NCI-H146 (cell line): ENCODE measurements around the gene ARHGAP10.
"Not testable (repeated sequence)": the region's sequence is repeated elsewhere in the genome, so short reads cannot be mapped to it uniquely, and the experiment has no call there.

ENCODE experiments used
- DNase-seq: peaks from one replicate; lab custom pipeline; 2025; lab: John Stamatoyannopoulos, UW

Gene ARHGAP10

DNA sequence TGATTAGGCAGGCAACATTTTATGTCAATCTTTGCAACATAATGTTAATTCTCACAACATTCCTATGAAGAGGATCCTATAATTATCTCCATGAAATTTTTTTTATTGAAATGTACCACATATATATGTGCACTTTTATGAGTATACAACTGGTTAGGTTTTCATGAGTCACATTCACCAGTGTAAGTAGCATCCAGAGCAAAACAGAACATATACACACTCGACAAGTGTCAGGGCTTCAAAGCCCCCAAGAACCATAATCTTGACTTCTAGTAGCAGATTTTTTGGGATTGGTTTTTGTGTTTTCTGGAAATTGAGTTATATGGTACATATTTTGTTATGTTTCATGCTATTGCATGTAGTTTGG lies 62.4 kb downstream of the ARHGAP10 start:
- DNase-seq: no peak

DNA sequence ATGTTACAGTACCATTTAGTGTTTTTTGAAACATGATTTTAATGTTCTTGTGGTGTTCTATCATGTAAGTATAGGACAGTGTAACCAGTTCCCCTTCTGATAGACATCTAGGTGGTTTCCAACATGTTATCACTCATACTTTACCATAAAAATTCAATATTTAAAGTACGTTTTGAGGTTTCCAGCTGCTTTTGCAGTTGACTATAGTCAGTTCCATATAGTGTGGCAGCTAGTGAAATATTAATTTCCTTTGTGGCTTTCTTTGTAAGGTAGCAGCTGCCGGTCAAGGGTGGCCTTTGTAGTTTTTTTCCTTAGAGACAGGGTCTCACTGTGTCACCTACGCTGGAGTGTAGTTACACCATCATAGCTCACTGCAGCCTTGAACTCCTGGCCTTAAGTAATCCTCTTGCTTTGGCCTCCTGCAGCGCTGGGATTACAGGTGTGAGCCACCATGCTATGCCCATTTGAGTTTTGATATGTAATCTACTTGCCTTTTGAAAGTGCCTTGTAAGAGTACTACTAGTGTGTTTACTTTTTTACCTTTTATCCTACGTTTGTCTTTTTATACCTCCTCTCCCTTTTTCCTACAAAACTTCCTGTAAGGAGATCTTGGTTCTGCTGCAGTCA lies 63.0 kb downstream of the ARHGAP10 start:
- no peak for DNase-seq

DNA sequence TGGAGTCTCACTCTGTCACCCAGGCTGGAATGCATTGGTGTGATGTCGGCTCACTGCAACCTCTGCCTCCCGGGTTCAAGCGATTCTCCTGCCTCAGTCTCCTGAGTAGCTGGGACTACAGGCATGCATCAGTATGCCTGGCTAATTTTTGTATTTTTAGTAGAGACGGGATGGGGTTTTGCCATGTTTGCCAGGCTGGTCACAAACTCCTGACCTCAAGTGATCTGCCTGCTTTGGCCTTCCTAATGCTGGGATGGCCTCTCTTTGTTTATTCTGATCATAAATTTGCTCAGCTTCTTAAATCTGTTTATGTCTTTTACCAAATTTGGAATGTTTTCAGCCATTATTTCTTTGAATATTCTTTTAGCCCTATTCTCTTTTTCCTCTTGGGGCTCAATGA lies 67.2 kb downstream of the ARHGAP10 start:
- not testable (repeated sequence) for DNase-seq

DNA sequence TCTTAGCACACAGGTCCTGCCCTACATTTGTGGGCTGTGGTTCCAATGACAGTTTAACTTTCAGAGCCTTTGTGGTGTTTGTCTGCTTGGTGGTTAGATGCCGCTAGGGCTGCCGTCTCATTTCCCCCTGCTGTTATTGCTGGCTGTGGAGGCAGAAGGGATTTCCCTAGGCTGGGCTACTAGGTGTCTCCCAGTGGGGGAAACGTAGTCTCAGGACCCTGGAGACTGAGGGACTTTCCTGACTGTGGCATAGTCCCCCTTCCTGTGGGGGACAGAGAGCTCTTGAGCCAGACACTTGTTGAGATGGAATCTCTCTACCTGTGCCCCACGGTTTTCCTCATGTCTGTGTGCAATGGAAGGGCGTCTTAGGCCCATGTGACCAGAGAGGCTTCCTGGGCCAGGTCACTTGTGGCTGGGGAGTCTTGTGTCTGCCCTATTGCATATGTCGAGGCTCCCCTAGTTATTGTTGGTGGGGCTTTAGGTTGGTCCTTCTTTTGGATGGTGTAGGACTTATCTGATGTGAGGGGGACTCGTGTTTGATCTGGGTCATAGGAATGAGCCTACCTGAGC lies 68.2 kb downstream of the ARHGAP10 start:
- no peak for DNase-seq

DNA sequence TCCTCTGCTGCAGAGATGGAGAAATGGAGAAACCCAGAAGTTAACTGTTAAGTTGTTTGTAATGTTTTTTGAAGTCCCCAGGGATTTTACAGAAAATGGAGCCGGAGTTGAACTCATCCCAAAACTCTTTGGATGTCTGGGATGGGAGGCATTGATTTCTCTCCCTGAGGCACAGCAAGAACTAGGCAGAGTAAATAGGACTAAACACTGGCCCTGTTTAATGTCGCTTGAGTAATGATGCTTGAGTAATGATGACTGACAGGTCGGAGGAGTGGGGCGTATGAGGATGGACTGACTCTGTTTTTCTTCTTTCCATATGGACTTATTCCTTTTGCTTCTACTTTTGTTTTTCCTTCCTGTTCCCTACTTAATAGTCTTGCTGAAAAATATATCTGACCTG lies 69.9 kb downstream of the ARHGAP10 start:
- no peak for DNase-seq

DNA sequence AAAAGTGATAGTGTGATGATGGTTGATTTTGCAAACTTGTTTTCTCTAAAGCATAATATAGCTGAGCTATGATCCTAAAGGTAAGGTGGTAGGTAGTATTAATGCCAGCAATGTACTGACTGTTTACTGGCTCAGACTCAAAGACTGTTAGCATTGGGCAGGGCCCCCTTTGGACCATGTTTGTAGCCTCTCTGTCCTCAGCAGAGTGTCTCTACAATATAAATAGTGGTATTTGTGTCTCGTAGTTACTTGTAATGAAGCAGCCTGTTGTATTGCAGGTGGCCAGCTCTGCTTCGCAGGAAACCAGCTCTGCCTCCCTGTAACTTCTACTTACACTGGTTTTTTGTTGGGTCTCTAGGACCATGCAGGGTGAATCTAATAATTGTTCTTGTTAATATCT lies 70.5 kb downstream of the ARHGAP10 start:
- DNase-seq: no peak

DNA sequence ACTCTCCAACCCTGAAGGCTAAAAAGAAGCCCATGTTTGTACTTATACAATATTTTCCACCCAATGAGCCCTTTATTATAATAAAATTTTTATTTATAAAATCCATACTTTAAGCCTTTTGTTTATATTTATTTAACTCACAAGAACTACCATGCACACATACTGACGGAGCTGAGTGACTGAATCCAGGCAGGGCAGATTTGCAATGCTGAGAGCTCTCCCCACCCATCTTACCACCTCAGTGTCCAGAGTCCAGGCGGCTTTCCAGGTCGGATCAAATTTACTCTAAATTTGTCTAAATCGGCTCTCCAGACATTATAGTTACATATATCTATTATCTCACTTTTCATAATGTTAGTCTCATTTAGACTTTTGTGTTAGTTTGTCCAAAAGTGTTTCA lies 74.1 kb downstream of the ARHGAP10 start:
- no peak for DNase-seq

DNA sequence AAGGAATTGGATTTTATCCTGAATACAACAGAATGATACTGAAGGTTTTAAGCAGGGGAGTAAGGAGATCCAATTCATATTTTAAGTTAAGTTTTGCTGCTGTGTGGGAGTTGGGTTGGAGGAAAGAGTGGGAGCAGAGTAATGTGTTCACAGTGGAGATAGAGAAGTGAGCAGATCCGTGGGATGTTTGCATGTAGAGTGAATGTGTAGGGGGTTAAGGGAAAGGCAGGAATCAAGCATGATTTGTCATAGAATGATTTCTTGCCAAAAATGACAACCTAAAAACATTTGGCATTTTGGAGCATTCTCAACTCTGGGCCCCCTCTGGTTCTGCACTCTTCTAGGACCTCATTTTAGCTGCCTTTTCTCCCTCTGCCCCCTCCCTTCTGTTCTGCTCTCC lies 76.6 kb downstream of the ARHGAP10 start:
- no peak for DNase-seq

DNA sequence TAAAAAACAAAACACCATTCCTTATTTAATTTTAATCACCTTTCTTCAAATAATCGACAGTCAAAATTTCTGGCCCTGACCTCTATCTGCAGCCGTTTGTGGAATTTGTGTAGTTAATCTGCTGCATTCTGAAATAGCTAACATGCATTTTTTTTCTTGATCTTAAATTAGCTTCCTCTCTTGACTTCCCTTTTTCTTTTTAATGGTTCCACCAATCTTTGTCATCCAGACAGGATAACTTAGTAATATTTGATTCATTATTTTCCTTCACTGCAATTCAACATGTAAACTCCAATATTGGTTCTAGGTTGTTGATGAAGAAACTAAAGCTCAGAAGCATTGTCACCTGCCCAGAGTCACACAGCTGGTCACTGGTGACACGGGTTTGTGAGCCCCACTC lies 77.3 kb downstream of the ARHGAP10 start:
- DNase-seq: no peak

DNA sequence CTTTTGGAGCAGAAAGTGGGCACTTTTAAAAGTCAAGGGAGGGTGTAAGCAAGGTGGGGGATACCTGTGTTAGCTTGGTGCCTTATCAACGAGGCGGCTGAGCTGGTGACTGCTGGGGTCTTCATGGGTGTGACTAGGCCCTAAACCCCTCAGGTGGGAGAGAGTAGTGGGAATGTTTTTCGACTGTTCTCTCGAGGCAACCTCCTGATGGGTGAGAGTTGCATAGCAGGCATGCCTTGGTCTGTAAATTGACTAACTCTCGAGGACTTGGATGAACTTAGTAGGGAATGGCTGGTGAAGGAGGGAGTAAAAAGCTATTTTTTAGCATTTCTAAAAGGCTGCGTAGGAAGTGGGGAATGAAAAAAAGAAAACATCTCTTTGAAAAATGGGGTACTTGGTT lies 80.0 kb downstream of the ARHGAP10 start:
- DNase-seq: no peak

DNA sequence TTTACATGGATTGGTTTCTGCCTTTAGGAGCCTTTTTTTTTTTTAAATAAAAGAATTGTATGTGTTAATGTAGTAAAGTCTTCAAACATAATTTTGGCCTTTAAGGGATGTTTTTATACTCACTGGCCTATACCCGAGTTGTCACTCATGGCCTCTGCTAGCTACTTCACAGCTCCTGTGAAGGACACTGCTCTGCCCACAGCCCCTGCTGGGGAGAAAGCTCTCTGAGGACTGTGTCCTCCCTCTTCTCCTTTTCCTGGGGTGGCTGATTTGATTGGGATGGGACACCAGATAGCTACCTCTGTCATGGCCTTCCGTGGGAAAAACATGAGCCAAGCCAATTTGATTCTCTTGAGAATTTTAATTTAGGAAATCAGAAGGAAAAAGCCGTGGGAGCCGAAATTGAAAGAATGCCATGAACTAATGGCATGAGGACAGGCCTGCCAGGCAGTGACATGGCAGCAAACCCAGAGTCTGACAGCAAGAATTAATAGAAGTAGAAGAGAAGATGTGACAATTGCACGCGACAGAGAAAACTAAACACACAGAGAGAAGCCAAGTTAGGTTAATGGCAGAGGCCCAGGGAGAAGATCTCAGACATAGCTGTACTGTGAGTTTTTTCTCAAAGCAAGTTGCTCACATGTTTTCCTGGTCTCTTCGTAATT lies 81.4 kb downstream of the ARHGAP10 start:
- no peak for DNase-seq

DNA sequence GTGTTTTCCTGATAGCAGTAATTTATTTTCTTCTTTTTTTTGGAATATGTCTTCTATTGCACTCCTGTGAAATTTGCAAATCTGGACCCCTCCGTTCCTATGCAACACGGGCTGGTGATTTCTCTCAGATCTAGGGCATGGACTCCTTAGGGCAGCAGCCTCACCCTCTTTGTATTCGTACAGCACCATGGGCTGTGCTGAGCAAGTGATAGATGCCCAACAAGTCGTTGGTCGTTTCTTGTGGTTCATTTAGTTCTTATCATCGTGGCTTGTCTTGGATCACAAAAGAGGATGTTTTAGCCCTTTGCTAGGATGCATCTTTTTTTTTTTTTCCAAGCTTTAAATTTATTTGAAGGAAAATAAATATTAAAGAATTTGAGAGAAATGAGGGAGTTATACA lies 82.1 kb downstream of the ARHGAP10 start:
- no peak for DNase-seq

DNA sequence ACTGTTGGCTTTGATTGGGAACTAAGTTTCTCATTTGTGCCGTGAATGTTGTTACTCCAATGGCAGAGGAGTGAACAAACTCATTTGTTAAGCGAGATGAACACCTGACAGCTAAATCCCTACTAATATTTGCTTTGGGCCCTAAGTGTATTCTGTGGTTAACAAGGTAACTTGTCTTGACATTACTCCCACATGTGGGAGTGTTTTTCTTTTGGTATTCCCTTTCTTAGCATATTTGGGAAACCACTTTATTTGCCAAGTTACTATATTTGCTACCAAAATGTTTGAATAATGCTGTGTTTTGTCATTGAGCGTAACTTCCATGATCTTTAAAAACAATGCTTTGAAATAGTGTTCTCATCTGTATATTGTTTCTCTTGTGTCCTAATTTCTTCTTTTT lies 82.5 kb downstream of the ARHGAP10 start:
- DNase-seq: no peak

DNA sequence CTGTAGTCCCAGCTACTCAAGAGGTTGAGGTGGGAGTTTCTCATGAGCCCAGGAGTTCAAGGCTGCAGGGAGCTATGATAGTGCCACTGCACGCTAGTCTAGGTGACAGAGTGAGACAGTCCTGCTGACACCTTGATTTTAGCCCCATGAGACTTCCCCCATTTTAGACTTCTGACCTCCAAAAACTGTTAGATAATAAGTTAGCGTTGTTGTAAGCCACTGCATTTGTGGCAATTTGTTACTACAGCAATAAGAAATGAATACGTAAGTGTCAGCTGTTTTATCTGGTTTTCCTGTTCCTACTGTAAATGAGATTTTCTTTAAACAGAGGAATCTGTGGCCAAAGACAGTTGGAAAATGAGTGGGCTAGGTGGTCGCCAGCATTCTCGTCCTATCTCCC lies 83.9 kb downstream of the ARHGAP10 start:
- DNase-seq: no peak

DNA sequence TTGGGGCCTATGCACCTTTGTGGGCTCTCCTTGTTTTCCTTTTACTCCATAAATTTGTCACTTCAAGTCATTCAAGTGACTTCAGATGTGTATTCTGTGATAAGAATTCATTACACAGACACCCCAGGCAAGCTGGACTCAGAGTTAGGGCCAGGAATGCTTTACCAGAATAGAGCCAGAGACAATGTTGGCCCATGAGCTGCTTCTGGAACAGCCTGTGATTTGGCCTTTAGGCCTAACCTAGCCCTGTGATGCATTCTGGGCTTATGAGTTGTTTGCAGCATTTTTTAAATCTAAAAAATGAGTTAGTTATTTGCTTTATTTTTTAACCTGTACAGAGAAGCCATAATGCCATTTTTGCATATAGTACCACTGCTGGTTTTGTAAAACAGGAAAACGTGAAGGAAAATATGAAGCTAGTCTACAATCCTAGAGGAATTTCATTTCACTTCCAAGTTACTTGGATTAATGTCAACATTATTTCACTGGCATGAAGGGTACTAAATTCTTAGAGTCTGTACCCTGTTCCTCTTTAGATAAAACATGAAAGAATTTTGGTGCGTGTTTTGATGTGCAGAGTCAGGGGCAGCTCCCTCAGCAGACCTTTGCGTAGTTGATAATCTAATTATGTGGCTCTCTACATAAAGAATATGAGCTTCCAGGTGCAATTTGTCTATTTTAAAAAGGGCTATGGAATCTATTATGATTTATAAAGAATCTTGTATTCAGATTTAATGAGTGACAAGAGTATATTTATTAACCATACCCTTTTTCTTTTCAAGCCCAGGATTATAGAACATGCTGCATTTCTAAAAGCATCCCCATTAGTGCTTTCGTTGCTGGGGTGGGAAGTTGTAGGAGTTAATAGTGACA lies 84.7 kb downstream of the ARHGAP10 start:
- DNase-seq: no peak

DNA sequence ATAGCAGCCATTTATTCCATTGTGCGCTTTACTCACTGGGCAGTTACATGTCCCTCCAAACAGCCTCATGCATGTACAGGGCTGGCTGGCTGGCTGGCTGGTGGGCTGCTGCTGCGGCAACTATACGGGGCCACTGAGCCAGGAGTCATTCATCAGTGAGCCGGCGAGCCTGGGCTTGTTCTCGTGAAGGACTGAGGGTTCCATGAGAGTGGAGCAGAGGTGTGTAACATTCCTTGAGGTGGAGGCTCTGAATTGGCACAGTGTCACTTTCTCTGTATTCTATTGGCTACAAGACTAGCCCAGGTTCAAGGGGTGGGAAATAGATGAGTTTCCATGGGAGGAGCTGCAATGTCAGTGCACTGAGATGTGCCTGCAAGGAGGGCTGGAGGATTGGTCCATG lies 89.1 kb downstream of the ARHGAP10 start:
- no peak for DNase-seq

DNA sequence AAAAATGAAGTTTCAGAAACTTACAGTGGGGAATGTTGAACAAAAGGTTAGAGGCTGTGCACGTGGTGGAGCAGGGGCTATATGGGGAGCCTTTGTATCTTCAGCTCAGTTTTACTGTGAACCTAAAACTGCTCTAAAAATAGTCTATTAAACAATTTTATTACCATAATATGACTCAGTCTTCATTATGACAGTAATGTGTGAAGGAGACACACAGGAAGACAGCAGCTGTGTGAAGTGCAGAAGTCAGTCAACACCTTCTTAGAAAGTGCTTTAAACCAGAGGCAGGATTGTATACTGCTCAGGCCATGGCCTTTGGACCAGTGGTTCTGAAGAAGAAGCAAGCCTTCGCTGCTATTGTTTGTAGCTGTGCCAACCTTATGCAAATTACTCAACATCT lies 89.7 kb downstream of the ARHGAP10 start:
- DNase-seq: no peak

DNA sequence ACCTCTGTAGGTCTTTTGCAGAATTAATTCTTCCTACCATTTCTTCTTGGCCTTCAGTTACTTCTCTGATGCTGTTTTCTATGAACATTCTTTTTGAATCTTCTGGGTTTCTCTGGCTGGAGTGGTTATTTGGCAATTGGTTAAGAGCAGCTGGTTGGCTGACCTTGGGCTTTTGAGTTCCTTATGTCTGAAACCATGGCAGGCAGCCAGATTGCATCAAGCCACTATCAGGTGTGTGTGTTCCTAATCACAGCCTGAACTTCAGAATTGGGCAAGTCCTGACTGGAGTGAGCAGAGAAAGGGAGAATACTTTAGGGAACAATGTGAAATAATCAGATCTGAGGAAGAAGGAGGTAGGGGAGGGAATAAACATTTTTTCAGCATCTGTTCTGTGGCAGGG lies 90.2 kb downstream of the ARHGAP10 start:
- no peak for DNase-seq

DNA sequence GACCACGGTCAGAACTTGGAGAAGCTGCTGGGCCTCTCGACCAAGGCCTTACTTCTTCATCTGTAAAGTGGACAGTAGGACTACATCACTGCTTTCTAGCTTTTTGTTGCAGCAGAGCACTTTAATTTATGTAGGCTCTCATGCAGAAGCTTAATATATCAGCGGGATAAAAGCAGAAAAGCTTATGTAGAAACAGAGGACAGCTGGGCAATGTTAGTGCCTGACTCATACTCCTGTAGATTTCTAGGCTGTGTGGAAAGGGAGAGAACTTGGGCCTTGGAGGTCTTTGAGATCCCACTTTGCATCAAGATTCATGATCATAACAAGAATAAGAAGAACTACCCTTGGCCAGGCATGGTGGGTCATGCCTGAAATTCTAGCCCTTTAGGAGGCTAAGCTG lies 91.2 kb downstream of the ARHGAP10 start:
- no peak for DNase-seq

DNA sequence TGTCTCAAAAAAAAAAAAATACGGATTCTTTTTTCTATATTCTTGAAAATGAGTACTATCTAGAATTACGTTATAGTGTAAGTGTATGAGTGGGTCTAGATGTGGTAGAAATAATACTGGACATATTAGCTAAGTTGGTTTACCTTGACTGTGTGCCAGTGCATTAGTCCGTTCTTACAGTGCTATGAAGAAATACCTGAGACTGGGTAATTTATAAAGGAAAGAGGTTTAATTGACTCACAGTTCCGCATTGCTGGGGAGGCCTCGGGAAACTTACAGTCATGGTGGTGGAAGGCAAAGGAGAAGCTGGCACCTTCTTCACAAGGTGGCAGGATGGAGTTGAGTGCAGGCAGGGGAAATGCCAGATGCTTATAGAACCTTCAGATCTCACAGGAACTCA lies 92.4 kb downstream of the ARHGAP10 start:
- no peak for DNase-seq

DNA sequence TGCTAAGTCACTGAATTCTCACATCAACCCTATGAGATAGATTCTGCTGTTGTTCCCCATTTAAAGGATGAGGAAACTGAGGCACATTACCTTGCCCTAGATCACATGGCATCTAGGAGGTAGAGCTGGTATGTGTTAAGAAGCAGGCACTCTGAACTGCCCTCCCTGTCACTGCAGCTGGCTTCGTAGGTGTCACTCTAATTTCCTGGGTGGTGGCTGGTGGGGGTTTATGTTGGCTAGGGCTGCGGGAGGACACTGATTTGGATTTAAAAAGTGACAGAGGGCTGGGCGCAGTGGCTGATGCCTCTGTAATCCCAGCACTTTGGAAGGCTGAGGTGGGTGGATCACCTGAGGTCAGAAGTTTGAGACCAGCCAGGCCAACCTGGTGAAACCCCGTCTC lies 93.0 kb downstream of the ARHGAP10 start:
- no peak for DNase-seq

DNA sequence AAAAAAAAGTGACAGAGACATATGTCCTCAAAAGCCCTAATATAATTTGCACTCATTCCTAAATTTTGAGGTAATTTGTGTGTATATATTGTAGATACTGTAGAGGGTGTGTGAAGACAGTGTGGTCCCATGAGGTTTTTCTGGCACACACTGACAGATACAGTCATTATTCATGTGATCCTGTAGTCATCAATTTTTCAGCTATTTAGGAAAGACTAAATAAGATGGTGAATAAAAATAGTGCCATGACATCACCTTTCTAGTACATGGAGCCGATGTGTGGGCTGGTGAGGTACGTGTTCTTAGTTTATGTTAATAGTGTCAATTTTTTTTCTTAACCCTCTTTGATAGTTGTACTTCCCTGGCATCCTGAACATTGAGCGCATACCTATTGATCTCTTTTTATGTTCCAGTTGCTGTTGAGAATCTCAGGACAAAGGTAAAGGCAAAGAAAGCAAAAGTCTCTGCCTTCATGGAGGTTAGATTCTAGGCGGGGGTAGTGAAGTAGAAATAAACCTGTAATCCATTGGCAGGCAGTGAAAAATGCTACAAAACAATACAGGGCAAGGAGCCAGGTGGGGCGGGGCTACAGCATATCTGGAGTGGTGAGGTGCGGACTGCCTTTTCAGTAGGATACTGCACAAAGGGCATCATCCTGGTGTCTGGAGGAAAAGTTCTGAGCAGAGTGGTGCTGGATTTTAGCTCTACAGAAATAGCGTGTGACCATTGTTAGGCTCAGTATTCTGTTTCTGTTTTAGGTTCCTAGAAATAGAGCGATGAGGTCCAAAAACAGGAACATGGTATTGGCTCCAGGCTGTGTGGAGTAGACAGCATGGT lies 93.8 kb downstream of the ARHGAP10 start:
- no peak for DNase-seq
